Measurements from ENCODE around the gene THSD4.

- TF ChIP-seq CTCF (optimal IDR thresholded peaks at IDR 0.05 in 1 of 3, IDR thresholded peaks at IDR 0.05 in 1 of 3, conservative IDR thresholded peaks at IDR 0.05 in 1 of 3; ENCODE audit: extremely low read depth in 1 of 3, insufficient read depth in 2 of 3, low read length in 3 of 3) (no peak), EZH2 (IDR thresholded peaks at IDR 0.05; ENCODE audit: low read length) (no peak)
Observed at GRCh38 chr15:71353171-71353570, 237.9 kb downstream of the THSD4 start.
